Body of pancreas (tissue), 4 donors: ENCODE data around the gene TACC2.

Experiments used
- POLR2A ChIP-seq, 3 donors: fragments of 450-650 bp; IDR thresholded peaks; one replicate each; pipeline ENCODE4 v1.6.1; 2016; ENCODE audit warnings: antibody characterized with exemption in 3 of 3, mild to moderate bottlenecking in 2 of 3
- TF ChIP-seq, protein P1 (sequence below), 7 experiments: fragments of 450-650 bp in 4 of 7; fragments of 200-600 bp in 3 of 7; sonication (generic) in 3 of 7; IDR thresholded peaks; one replicate each; pipeline ENCODE4 v1.5.1; 2016 to 2019; ENCODE audit warnings: antibody characterized with exemption in 7 of 7

DNA sequence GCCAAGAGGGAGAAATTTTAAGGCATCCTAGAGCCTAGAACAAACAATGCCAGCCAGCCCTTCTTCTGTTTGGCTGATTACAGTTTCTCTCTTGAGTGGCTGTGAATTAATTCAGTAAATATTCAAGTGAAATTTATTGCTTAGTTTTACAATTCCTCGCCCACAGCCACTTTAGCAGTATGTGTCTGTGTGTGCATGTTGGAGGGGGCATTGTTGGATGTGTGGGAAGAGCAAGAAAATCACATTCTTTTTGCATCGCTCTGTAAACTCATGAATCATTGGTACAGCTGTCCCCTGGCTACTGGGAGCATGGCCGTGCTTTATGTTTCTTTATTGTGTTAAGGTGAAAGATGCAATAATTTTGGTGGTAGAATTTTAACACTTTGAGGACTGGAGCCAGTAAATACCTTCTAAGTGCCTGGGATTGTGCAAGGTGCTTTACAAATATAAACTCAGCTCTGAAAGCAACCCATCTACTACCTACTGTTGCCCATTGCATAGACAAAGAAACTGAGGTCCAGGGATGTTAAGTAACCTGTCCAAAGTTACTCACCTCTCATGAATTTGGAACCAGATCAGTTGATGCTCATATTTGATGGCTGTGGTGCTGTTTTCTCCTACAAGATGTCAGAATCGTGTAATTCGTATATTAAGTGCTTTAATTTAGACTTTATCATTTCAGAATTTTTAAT lies 192.2 kb downstream of the TACC2 start:
- no peak for TF ChIP-seq POLR2A (IDR thresholded peaks at IDR 0.05)
- TF ChIP-seq, protein P1, sequence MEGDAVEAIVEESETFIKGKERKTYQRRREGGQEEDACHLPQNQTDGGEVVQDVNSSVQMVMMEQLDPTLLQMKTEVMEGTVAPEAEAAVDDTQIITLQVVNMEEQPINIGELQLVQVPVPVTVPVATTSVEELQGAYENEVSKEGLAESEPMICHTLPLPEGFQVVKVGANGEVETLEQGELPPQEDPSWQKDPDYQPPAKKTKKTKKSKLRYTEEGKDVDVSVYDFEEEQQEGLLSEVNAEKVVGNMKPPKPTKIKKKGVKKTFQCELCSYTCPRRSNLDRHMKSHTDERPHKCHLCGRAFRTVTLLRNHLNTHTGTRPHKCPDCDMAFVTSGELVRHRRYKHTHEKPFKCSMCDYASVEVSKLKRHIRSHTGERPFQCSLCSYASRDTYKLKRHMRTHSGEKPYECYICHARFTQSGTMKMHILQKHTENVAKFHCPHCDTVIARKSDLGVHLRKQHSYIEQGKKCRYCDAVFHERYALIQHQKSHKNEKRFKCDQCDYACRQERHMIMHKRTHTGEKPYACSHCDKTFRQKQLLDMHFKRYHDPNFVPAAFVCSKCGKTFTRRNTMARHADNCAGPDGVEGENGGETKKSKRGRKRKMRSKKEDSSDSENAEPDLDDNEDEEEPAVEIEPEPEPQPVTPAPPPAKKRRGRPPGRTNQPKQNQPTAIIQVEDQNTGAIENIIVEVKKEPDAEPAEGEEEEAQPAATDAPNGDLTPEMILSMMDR (IDR thresholded peaks at IDR 0.05) = no peak
